ENCODE measurements around the gene TMEM53. TPM values are rescaled to one million over a fixed set of nuclear protein-coding genes. Genes with fewer than 3 reads are reported as not detected.
"Not testable (repeated sequence)": the region's sequence is repeated elsewhere in the genome, so short reads cannot be mapped to it uniquely, and the experiment has no call there.

Gene TMEM53
- total and polyA plus RNA-seq, 2 experiments from 2014 or later: 15.2 to 43.0 TPM

DNA sequence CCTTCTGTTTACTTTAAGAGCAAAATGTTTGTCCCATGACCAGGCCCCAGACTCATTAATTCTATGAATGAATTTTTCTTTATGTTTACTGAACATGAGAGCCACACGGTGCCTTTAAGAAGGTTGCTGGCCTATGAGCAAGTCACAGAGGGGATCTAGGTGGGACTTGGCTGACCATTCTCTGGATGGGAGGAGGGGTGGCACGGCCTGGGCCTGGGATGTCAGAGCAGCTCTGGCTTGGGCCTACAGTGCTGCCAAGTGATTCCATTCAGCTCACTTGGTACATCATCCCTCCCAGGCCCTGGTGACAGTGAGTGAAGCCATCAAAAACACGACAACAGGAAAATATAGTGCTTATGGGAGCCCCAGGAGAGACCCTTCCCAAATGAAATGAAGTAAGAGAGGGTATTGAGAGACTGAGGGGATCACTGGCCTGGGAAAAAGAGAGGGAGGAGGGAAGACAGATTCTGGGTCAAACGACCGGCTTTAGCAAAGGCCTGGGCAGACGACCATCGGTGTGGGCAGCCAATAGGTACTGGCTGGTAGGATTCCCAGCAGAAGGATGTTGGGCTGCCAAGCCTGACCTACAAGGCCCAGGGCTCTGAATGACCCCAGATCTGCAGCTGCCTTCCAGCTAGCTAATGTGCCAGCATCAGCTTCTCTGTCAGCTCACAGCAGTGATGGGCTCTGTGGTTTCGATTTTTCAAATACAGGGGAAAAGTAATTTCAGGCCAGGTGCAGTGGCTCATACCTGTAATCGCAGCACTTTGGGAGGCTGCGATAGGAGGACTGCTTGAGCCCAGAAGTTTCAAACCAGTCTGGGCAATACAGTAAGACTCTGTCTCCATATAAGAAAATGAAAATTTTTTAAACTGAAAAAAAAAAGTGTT is 3.3 kb downstream of the TMEM53 start:
- TF ChIP-seq, protein P1, sequence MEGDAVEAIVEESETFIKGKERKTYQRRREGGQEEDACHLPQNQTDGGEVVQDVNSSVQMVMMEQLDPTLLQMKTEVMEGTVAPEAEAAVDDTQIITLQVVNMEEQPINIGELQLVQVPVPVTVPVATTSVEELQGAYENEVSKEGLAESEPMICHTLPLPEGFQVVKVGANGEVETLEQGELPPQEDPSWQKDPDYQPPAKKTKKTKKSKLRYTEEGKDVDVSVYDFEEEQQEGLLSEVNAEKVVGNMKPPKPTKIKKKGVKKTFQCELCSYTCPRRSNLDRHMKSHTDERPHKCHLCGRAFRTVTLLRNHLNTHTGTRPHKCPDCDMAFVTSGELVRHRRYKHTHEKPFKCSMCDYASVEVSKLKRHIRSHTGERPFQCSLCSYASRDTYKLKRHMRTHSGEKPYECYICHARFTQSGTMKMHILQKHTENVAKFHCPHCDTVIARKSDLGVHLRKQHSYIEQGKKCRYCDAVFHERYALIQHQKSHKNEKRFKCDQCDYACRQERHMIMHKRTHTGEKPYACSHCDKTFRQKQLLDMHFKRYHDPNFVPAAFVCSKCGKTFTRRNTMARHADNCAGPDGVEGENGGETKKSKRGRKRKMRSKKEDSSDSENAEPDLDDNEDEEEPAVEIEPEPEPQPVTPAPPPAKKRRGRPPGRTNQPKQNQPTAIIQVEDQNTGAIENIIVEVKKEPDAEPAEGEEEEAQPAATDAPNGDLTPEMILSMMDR (IDR thresholded peaks at IDR 0.05; ENCODE audit: low read depth, low read length): no peak
- Histone ChIP-seq H3K36me3 (no peaks in the 10 kb centered on the region), H3K27ac (no peak overlapping the region), H3K4me1 (ENCODE audit: low read depth) (peaks cover 2% of the 10 kb centered on the region), H3K9me3 (ENCODE audit: low read depth) (no peaks in the 10 kb centered on the region), H3K27me3 (no peaks in the 10 kb centered on the region), H3K4me3 (no peak overlapping the region)
- no peak for DNase-seq (ENCODE audit: low read depth in 1 of 2, low spot score in 1 of 2)

DNA sequence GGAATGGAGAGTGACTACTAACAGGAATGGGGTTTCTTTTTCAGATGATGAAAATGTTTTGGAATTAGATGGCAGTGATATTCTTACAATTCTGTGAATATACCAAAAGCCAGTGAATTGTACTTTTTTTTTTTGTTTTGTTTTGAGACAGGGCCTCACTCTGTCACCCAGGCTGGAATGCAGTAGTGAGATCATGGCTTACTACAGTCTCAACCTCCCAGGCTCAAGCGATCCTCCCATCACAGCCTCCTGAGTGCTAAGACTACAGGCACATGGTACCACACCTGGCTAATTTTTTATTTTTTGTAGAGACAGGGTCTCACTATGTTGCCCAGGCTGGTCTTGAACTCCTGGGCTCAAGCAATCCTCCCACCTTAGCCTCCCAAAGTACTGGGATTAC is 7.6 kb downstream of the TMEM53 start:
- not testable (repeated sequence) for H3K4me3 ChIP-seq; H3K27me3 ChIP-seq; H3K9me3 ChIP-seq (ENCODE audit: low read depth); DNase-seq (ENCODE audit: low read depth in 1 of 2, low spot score in 1 of 2); H3K36me3 ChIP-seq; H3K4me1 ChIP-seq (ENCODE audit: low read depth); H3K27ac ChIP-seq

DNA sequence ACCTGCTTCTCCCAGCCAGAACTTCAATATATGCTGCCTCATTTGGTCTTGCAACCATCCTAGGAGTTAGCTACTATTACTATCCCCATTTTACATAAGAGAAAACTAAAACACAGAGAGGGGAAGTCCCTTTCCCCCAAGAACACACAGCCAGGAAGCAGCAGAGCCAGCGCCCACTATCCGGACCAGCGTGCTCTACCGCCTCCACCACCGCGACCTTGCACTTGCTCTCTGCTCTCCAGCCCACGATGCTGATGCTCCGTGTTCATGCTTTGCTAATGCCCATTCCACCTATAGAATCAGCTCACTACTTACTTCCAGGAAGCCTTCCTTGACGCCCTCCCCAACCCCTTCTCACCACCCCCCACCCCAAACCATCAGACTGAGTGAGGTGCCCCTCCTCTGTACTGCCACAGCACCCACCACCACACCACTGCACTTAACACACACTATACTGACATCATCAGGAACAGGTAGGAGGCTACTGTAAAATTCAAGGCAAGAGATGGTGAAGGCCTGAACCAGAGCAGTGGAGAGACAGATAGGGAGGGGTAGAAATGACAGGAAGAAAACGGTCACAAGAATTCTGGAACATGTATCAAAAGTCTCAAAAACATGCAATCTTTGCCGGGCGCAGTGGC is 9.4 kb downstream of the TMEM53 start:
- Histone ChIP-seq H3K4me1 (ENCODE audit: low read depth) (peaks cover 5% of the 10 kb centered on the region), H3K36me3 (no peaks in the 10 kb centered on the region), H3K27ac (no peak overlapping the region), H3K4me3 (no peak overlapping the region), H3K27me3 (no peaks in the 10 kb centered on the region), H3K9me3 (ENCODE audit: low read depth) (no peaks in the 10 kb centered on the region)
- DNase-seq (ENCODE audit: low read depth in 1 of 2, low spot score in 1 of 2): no peak
- TF ChIP-seq, protein P1 (IDR thresholded peaks at IDR 0.05; ENCODE audit: low read depth, low read length): no peak

DNA sequence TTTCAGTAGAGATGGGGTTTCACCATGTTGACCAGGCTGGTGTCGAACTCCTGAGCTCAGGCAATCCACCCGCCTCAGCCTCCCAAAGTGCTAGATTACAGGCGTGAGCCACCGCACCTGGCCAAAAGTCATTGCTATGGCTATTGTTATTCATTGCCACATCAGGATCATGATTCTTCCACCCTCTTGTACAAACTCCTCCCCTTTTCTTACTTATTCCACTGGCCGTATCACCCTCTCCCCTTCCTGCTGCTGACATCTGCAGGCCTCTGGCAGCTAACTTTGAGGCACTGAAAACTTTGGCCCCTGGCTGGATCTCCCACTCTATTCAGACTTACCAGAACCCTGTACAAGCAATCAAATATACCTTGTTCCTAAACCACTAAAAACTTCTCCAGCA is 10.9 kb downstream of the TMEM53 start:
- H3K27me3 ChIP-seq: no peaks in the 10 kb centered on the region
- no peak overlapping the region for H3K4me3 ChIP-seq
- H3K4me1 ChIP-seq (ENCODE audit: low read depth): peaks cover 5% of the 10 kb centered on the region
- H3K27ac ChIP-seq: no peak overlapping the region
- no peaks in the 10 kb centered on the region for H3K36me3 ChIP-seq
- no peak for DNase-seq (ENCODE audit: low read depth in 1 of 2, low spot score in 1 of 2)
- TF ChIP-seq, protein P1 (IDR thresholded peaks at IDR 0.05; ENCODE audit: low read depth, low read length): no peak
- no peaks in the 10 kb centered on the region for H3K9me3 ChIP-seq (ENCODE audit: low read depth)

DNA sequence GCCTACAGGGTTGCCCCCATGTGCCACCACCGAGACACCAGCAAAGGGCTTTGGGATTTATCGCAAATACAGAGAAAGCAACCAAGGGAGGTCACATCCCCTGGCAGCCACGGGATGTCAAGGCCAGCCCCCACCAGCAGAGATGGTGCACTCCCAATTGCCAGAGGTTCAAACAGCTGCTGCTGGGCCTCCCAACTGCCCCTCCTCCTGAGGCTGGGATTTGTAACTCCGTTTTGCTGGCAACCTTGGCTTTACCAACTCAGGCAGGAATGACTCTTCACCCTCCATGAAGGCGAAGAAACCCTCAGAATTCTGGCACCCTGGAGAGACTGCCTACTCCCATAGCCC is 11.6 kb downstream of the TMEM53 start:
- H3K9me3 ChIP-seq (ENCODE audit: low read depth): no peaks in the 10 kb centered on the region
- no peak for DNase-seq (ENCODE audit: low read depth in 1 of 2, low spot score in 1 of 2)
- TF ChIP-seq, protein P1 (IDR thresholded peaks at IDR 0.05; ENCODE audit: low read depth, low read length): no peak
- no peaks in the 10 kb centered on the region for H3K36me3 ChIP-seq
- H3K27ac ChIP-seq: no peak overlapping the region
- H3K27me3 ChIP-seq: no peaks in the 10 kb centered on the region
- no peak overlapping the region for H3K4me3 ChIP-seq
- H3K4me1 ChIP-seq (ENCODE audit: low read depth): peaks cover 5% of the 10 kb centered on the region
